ENCODE results near the gene AJM1. TPM values are rescaled to one million over a fixed set of nuclear protein-coding genes. Genes with fewer than 3 reads are reported as not detected.

Gene AJM1
- total and polyA plus RNA-seq, 2 experiments from 2014 or later = 2.0 to 7.7 TPM

- H3K79me2 ChIP-seq = peaks cover 42% of the 10 kb centered on the region
- H3K36me3 ChIP-seq (replicated peaks; ENCODE audit: insufficient read depth, low read depth) = no peaks in the 10 kb centered on the region
Measured at GRCh38 chr9:136885950-136886578, 43.8 kb downstream of the AJM1 start, which contains the start of gene TRAF2. Gene TRAF2 (plus strand): TSS chr9:136886516. CDS start chr9:136898741, 12,225 bp downstream.

GRCh38 chr9:136886610-136887597, 44.6 kb downstream of the AJM1 start:
- peaks cover 47% of the 10 kb centered on the region for H3K79me2 ChIP-seq
- peak overlapping the region; percentile 99 for H3K4me3 ChIP-seq
- WGBS (ENCODE audit: low lambda C conversion rate, missing lambda C conversion rate) = 3% methylated on average over 21 of the region's 76 CpGs
- no peaks in the 10 kb centered on the region for H3K9me2 ChIP-seq (replicated peaks; ENCODE audit: insufficient read depth)
- peak overlapping the region; percentile 90 for H2AFZ ChIP-seq
- DNase-seq (ENCODE audit: low spot score) = peak; percentile 59
- peaks cover 5% of the 10 kb centered on the region for H3K4me1 ChIP-seq (ENCODE audit: insufficient read depth)
- no peaks in the 10 kb centered on the region for H3K9me3 ChIP-seq (ENCODE audit: low read depth)
- H4K20me1 ChIP-seq (ENCODE audit: insufficient read depth, poor library complexity, severe bottlenecking) = no peaks in the 10 kb centered on the region
- H3K27ac ChIP-seq = peak overlapping the region; percentile 85
- TF ChIP-seq CTCF (IDR thresholded peaks at IDR 0.05; ENCODE audit: poor library complexity) (no peak), EZH2 (IDR thresholded peaks at IDR 0.05; ENCODE audit: borderline replicate concordance) (no peak), EZH2phosphoT487 (IDR thresholded peaks at IDR 0.05; ENCODE audit: low read depth, severe bottlenecking, unreplicated experiment) (no peak)
- peak overlapping the region; percentile 92 for H3K4me2 ChIP-seq
- H3K36me3 ChIP-seq (replicated peaks; ENCODE audit: insufficient read depth, low read depth) = no peaks in the 10 kb centered on the region
- H3K27me3 ChIP-seq = no peaks in the 10 kb centered on the region

More at GRCh38 chr9:136885950-136886578, 43.8 kb downstream of the AJM1 start, which contains the start of gene TRAF2:
- Histone ChIP-seq H3K4me3 (peak within 1 kb of the TSS; percentile 99), H3K9me3 (ENCODE audit: low read depth) (no peaks in the 10 kb centered on the region), H3K4me1 (ENCODE audit: insufficient read depth) (peaks cover 11% of the 10 kb centered on the region), H3K27me3 (no peaks in the 10 kb centered on the region), H3K9me2 (replicated peaks; ENCODE audit: insufficient read depth) (no peaks in the 10 kb centered on the region), H3K4me2 (peak within 1 kb of the TSS; percentile 92), H2AFZ (peak within 1 kb of the TSS; percentile 90), H4K20me1 (ENCODE audit: insufficient read depth, poor library complexity, severe bottlenecking) (no peaks in the 10 kb centered on the region), H3K27ac (peak within 1 kb of the TSS; percentile 85)
- peak; percentile 99 for DNase-seq (ENCODE audit: low spot score)
- TF ChIP-seq EZH2 (IDR thresholded peaks at IDR 0.05; ENCODE audit: borderline replicate concordance) (no peak), EZH2phosphoT487 (IDR thresholded peaks at IDR 0.05; ENCODE audit: low read depth, severe bottlenecking, unreplicated experiment) (no peak), CTCF (IDR thresholded peaks at IDR 0.05; ENCODE audit: poor library complexity) (no peak)
- WGBS (ENCODE audit: low lambda C conversion rate, missing lambda C conversion rate) = under 1% methylated on average over 50 of the region's 88 CpGs

GRCh38 chr9:136888454-136888853, 46.2 kb downstream of the AJM1 start:
- no peaks in the 10 kb centered on the region for H3K36me3 ChIP-seq (replicated peaks; ENCODE audit: insufficient read depth, low read depth)
- H2AFZ ChIP-seq = no peak overlapping the region
- H3K9me2 ChIP-seq (replicated peaks; ENCODE audit: insufficient read depth) = no peaks in the 10 kb centered on the region
- WGBS (ENCODE audit: low lambda C conversion rate, missing lambda C conversion rate) = 89% methylated on average over 8 of the region's 8 CpGs
- no peak for DNase-seq (ENCODE audit: low spot score)
- no peak overlapping the region for H3K4me3 ChIP-seq
- no peaks in the 10 kb centered on the region for H4K20me1 ChIP-seq (ENCODE audit: insufficient read depth, poor library complexity, severe bottlenecking)
- H3K27ac ChIP-seq = no peak overlapping the region
- no peak for TF ChIP-seq EZH2phosphoT487 (IDR thresholded peaks at IDR 0.05; ENCODE audit: low read depth, severe bottlenecking, unreplicated experiment)
- TF ChIP-seq CTCF (IDR thresholded peaks at IDR 0.05; ENCODE audit: poor library complexity) = no peak
- no peak for TF ChIP-seq EZH2 (IDR thresholded peaks at IDR 0.05; ENCODE audit: borderline replicate concordance)
- H3K79me2 ChIP-seq = peaks cover 61% of the 10 kb centered on the region
- no peaks in the 10 kb centered on the region for H3K27me3 ChIP-seq
- no peak overlapping the region for H3K4me2 ChIP-seq
- no peaks in the 10 kb centered on the region for H3K4me1 ChIP-seq (ENCODE audit: insufficient read depth)
- H3K9me3 ChIP-seq (ENCODE audit: low read depth) = no peaks in the 10 kb centered on the region

Measured in hepatocyte (in vitro differentiated cells).